Measurements from ENCODE around the gene EIF3I.
"Not testable (repeated sequence)": the region's sequence is repeated elsewhere in the genome, so short reads cannot be mapped to it uniquely, and the experiment has no call there.

EIF3I gene

GRCh38 chr1:32232558-32233304, 10.5 kb downstream of the EIF3I start:
- no peak for DNase-seq (ENCODE audit: low read depth in 2 of 2)

- no peak for DNase-seq (ENCODE audit: low read depth in 2 of 2)
Observed at GRCh38 chr1:32234792-32235191, 12.6 kb downstream of the EIF3I start.

GRCh38 chr1:32239337-32239736, 17.1 kb downstream of the EIF3I start:
- no peak for DNase-seq (ENCODE audit: low read depth in 2 of 2)

GRCh38 chr1:32239790-32240139, 17.6 kb downstream of the EIF3I start:
- no peak for DNase-seq (ENCODE audit: low read depth in 2 of 2)

- DNase-seq (ENCODE audit: low read depth in 2 of 2): no peak
Observed at GRCh38 chr1:32240140-32240951, 18.1 kb downstream of the EIF3I start.

GRCh38 chr1:32241001-32241763, 19.0 kb downstream of the EIF3I start:
- no peak for DNase-seq (ENCODE audit: low read depth in 2 of 2)

GRCh38 chr1:32242341-32242851, 20.2 kb downstream of the EIF3I start:
- no peak for DNase-seq (ENCODE audit: low read depth in 2 of 2)

GRCh38 chr1:32246888-32247273, 24.7 kb downstream of the EIF3I start, which contains the start of gene FAM167B:
Gene FAM167B (plus strand): TSS chr1:32247222. CDS start chr1:32247422, 200 bp downstream.
- no peak for DNase-seq (ENCODE audit: low read depth in 2 of 2)

GRCh38 chr1:32247452-32247851, 25.2 kb downstream of the EIF3I start:
- DNase-seq (ENCODE audit: low read depth in 2 of 2): no peak

- peak; percentile 64 to 84 for DNase-seq (ENCODE audit: low read depth in 2 of 2)
Observed at GRCh38 chr1:32247983-32248889, 26.0 kb downstream of the EIF3I start.

GRCh38 chr1:32249831-32250525, 27.8 kb downstream of the EIF3I start:
- peak; percentile 60 to 63 for DNase-seq (ENCODE audit: low read depth in 2 of 2)

- DNase-seq (ENCODE audit: low read depth in 2 of 2): peak; percentile 50 to 56
Observed at GRCh38 chr1:32250893-32251716, 28.9 kb downstream of the EIF3I start, which contains the start of gene LCK. Gene LCK (plus strand): TSS chr1:32251265. CDS start chr1:32274330, 23,065 bp downstream.

- no peak for DNase-seq (ENCODE audit: low read depth in 2 of 2)
Observed at GRCh38 chr1:32255072-32256071, 33.2 kb downstream of the EIF3I start.

GRCh38 chr1:32256473-32257226, 34.4 kb downstream of the EIF3I start:
- no peak for DNase-seq (ENCODE audit: low read depth in 2 of 2)

GRCh38 chr1:32257227-32257508, 35.0 kb downstream of the EIF3I start:
- no peak for DNase-seq (ENCODE audit: low read depth in 2 of 2)

- not testable (repeated sequence) for DNase-seq (ENCODE audit: low read depth in 2 of 2)
Observed at GRCh38 chr1:32263236-32263593, 41.0 kb downstream of the EIF3I start.

- DNase-seq (ENCODE audit: low read depth in 2 of 2): no peak
Observed at GRCh38 chr1:32263744-32264143, 41.5 kb downstream of the EIF3I start.

GRCh38 chr1:32265846-32266245, 43.6 kb downstream of the EIF3I start:
- DNase-seq (ENCODE audit: low read depth in 2 of 2): no peak

Measured in activated CD4-positive, alpha-beta T cell treated with anti-CD3 and anti-CD28 coated beads for 24 hours (primary cell).